ENCODE data around the gene ATP1A1. TPM values are rescaled to one million over a fixed set of nuclear protein-coding genes. Genes with fewer than 3 reads are reported as not detected.
A peak's percentile ranks its signal among the peaks of the same experiment; 100 is the strongest.

Gene ATP1A1
- total RNA-seq, 1 donor from 2014 or later = 123 TPM

DNA sequence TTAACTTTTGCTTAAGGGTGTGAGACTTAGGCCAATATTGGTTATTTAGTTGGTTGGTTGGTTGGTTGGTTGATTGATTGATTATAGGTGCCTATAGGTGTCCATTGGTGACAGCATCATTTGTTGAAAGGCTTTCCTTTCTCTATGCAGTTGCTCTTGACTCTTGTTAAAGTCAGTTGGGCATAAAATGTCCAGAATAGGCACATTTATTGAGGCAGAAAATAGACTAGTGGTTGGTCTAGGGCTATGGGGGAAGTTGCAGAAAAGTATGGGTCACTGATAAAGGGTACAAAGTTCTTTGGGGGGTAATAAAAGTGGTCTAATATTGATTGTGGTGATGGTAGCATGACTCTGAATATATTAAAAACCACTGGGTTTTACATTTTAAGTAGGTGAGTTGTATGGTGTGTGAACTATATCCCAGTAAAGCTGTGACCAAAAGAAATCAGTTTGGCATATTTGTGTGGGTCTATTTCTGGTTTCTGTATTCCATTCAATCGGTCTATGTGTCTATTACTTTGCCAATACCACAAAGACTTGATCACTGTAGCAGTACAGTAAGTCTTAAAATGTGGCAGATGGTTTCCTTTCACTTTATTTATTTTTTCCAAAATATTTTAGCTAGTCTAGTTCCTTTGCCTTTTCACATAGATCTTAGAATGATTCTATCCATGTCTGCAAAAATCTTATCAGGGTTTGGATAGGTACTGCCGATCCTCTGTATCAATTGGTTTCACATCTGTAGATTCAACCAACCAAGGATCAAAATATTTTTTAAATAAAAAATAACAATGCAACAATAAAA is 63.0 kb downstream of the ATP1A1 start:
- Histone ChIP-seq H3K36me3 (ENCODE audit: control insufficient read depth, insufficient read depth, low read length) (no peaks in the 10 kb centered on the region), H3K27me3 (ENCODE audit: control insufficient read depth, insufficient read depth, low read length) (no peaks in the 10 kb centered on the region), H3K4me3 (ENCODE audit: low read depth, low read length) (no peak overlapping the region)
- FAIRE-seq (no peak), DNase-seq (ENCODE audit: low read depth) (no peak)
- TF ChIP-seq CTCF (IDR thresholded peaks at IDR 0.05; ENCODE audit: insufficient read depth, low read length, severe bottlenecking) = no peak

GRCh38 chr1:116436611-116436970 is 63.5 kb downstream of the ATP1A1 start:
- Histone ChIP-seq H3K4me3 (ENCODE audit: low read depth, low read length) (no peak overlapping the region), H3K27me3 (ENCODE audit: control insufficient read depth, insufficient read depth, low read length) (no peaks in the 10 kb centered on the region), H3K36me3 (ENCODE audit: control insufficient read depth, insufficient read depth, low read length) (no peaks in the 10 kb centered on the region)
- FAIRE-seq = no peak
- TF ChIP-seq CTCF (IDR thresholded peaks at IDR 0.05; ENCODE audit: insufficient read depth, low read length, severe bottlenecking) = no peak
- DNase-seq (ENCODE audit: low read depth) = no peak

- peak; percentile 47 for DNase-seq (ENCODE audit: low read depth)
- no peak for FAIRE-seq
- no peaks in the 10 kb centered on the region for H3K36me3 ChIP-seq (ENCODE audit: control insufficient read depth, insufficient read depth, low read length)
- H3K27me3 ChIP-seq (ENCODE audit: control insufficient read depth, insufficient read depth, low read length) = no peaks in the 10 kb centered on the region
- no peak for TF ChIP-seq CTCF (IDR thresholded peaks at IDR 0.05; ENCODE audit: insufficient read depth, low read length, severe bottlenecking)
- no peak overlapping the region for H3K4me3 ChIP-seq (ENCODE audit: low read depth, low read length)
These were observed 66.7 kb downstream of the ATP1A1 start for GRCh38 chr1:116439701-116440100.

GRCh38 chr1:116440731-116441130 is 67.7 kb downstream of the ATP1A1 start:
- H3K4me3 ChIP-seq (ENCODE audit: low read depth, low read length) = no peak overlapping the region
- no peak for FAIRE-seq

DNA sequence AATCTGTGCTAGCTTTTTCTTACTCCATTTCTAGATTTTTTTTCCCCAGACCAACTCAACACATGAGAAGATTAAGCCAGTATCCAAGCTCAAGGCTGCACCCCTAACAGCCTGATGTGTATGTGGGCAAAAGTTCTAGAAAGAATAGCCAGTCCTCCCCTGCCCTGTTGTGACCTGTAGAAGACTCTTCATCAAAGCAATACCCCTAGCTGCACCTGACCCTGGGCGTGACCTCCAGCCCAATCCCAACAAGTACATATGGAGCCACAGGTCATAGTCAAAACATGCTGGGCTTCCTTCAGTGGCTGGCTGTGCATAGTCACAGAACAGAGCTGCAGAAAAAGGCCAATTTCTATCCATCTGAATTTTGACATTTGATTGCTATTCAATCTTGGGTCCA is 72.5 kb downstream of the ATP1A1 start:
- no peaks in the 10 kb centered on the region for H3K36me3 ChIP-seq (ENCODE audit: control insufficient read depth, insufficient read depth, low read length)
- no peak overlapping the region for H3K4me3 ChIP-seq (ENCODE audit: low read depth, low read length)
- DNase-seq (ENCODE audit: low read depth) (no peak), FAIRE-seq (no peak)
- no peaks in the 10 kb centered on the region for H3K27me3 ChIP-seq (ENCODE audit: control insufficient read depth, insufficient read depth, low read length)
- TF ChIP-seq CTCF (IDR thresholded peaks at IDR 0.05; ENCODE audit: insufficient read depth, low read length, severe bottlenecking) = no peak

More at GRCh38 chr1:116440731-116441130, 67.7 kb downstream of the ATP1A1 start:
- no peaks in the 10 kb centered on the region for H3K36me3 ChIP-seq (ENCODE audit: control insufficient read depth, insufficient read depth, low read length)
- DNase-seq (ENCODE audit: low read depth) = no peak
- H3K27me3 ChIP-seq (ENCODE audit: control insufficient read depth, insufficient read depth, low read length) = no peaks in the 10 kb centered on the region
- TF ChIP-seq CTCF (IDR thresholded peaks at IDR 0.05; ENCODE audit: insufficient read depth, low read length, severe bottlenecking) = no peak

- FAIRE-seq (no peak), DNase-seq (ENCODE audit: low read depth) (peak; percentile 78)
- no peak for TF ChIP-seq CTCF (IDR thresholded peaks at IDR 0.05; ENCODE audit: insufficient read depth, low read length, severe bottlenecking)
These were observed 73.6 kb downstream of the ATP1A1 start for GRCh38 chr1:116446686-116447085.

More at GRCh38 chr1:116446686-116447085, 73.6 kb downstream of the ATP1A1 start:
- no peaks in the 10 kb centered on the region for H3K36me3 ChIP-seq (ENCODE audit: control insufficient read depth, insufficient read depth, low read length)
- H3K4me3 ChIP-seq (ENCODE audit: low read depth, low read length) = no peak overlapping the region
- H3K27me3 ChIP-seq (ENCODE audit: control insufficient read depth, insufficient read depth, low read length) = no peaks in the 10 kb centered on the region

Measured in bronchial epithelial cell (primary cell).